ENCODE results near the gene PLCH1.

Gene PLCH1

DNA sequence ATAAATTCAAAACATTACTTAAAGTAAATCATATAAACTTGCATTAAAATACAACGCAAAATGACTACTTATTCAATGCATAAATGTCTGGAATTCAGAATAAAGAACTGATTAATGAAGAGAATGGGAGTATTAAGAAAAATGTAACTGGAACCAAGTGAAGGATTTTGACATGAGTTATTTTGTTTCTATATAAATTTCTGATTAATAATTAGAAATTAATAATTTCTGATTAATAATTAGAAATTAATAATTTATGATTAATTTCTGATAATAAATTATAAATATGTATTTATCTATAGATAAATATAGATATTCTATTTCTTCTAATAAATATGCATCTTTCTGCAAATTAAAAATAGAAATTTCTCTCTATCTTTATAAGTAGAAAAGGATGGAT, 291.4 kb downstream of the PLCH1 start:
- DNase-seq: no peak

- DNase-seq: no peak
These were observed 295.1 kb downstream of the PLCH1 start for GRCh38 chr3:155449613-155450267.

- DNase-seq: no peak
These were observed 296.3 kb downstream of the PLCH1 start for GRCh38 chr3:155448531-155448930.

DNA sequence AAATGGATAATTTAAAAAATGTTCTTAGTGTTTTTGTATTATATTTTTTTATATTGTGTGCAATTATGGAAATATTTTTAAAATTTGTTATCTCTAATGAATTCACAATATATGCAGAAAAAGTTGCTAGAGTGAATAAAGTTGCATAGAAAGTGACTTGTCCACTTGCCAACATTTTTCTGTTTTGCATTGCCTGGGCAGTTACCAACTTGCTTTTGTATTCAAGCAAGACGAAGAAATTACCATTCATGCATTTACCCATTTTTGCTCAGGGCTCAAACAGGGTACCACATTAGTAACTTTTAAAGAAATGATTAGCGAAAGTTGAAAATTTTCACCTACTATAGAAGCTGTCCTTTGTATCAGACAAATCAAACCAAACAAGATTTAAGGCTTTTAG, 298.5 kb downstream of the PLCH1 start:
- no peak for DNase-seq

GRCh38 chr3:155444771-155445170, 300.1 kb downstream of the PLCH1 start:
- no peak for DNase-seq

GRCh38 chr3:155443815-155444214, 301.1 kb downstream of the PLCH1 start:
- no peak for DNase-seq

- no peak for DNase-seq
These were observed 302.8 kb downstream of the PLCH1 start for GRCh38 chr3:155442072-155442471.

- DNase-seq: no peak
These were observed 303.4 kb downstream of the PLCH1 start for GRCh38 chr3:155441506-155441905.

- no peak for DNase-seq
These were observed 303.8 kb downstream of the PLCH1 start for GRCh38 chr3:155441026-155441425.

DNA sequence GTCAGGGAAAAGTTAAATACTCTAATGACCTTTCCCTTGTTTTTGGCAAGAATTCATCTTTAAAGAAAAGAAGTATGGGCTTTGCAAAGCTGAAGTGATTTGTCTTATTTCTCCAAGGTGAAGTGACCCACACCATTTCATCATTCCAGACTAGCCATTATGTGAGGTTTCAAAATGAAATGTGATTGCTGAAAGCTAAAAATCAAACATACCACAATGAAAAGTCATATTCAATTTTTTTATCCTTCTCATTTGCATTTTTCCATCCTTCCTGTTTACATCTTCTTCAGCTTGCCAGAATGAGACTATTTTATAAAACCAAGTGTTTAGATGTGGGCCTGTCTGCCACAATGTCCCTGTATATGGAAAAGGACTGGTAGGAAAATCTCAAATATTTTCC, 309.1 kb downstream of the PLCH1 start:
- DNase-seq: no peak

DNA sequence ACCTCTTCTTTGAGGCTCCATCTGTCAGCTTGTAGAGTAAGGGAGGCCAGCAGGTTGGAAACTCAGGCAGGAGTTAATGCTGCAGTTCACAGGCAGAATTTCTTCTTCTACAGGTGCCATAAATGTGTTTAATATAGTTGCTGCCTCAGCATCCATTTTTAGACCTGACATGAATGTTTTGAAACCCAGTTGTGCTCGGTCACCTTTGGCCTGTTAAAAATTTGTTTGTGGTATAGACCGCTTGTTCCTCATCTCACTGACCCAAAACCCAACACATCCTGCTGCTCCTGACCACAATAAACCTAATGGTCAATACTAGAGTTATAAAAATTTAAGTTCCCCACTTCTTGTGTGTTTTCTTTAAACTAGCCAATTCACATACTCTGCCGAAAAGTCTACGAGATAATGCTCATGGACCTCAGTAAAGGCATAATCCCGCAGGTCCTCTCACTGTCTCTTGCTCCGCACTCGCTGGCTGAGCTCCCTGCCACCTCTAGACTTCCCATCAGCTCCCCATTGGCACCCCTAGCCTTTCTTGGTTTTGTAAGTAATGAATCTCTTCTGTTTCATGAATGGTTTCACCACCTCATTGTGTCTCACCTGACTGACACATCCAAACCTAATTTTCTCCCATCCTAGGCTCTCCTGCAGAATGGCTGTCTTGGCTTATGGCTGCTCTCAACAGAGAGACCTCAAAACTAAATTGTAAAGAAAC, 312.9 kb downstream of the PLCH1 start:
- DNase-seq: no peak

DNA sequence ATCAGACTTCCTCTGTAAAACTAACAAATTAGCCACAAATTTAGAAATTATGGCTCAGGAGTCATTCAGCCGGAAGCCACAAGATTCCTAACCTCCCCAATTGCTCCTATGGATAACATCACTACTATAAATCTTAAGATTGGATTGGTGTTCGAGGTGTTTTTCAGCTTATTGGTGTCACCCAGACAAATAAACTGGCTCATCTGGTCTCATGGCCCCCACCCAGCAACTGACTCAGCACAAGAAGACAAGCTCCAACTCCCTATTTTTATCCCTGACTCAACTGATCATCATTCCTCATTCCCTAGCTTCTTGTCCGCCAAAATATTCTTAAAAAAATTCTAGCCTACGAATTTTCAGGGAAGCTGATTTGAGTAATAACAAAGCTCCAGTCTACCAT, 316.3 kb downstream of the PLCH1 start:
- DNase-seq: no peak

- no peak for DNase-seq
These were observed 318.2 kb downstream of the PLCH1 start for GRCh38 chr3:155426524-155427230.

- DNase-seq: no peak
These were observed 319.5 kb downstream of the PLCH1 start for GRCh38 chr3:155425396-155425795.

DNA sequence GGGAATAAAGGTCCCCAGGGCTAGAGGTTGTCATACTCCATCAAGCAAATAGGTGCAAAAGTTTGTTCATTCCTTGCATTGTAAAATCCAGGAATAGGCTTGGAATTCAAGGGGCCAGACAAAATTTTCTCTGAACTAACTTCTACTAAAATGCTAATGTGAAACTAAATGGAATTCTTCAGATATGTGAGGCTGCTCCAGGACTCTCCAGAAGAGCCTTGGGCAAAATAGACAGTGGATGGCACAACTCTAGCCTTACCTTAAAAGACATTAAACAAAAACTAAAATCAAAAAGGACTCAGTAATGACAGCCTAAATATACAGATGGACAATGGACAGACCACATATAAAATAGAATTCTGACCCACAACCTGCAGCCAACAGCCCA, 320.6 kb downstream of the PLCH1 start:
- DNase-seq: no peak

DNA sequence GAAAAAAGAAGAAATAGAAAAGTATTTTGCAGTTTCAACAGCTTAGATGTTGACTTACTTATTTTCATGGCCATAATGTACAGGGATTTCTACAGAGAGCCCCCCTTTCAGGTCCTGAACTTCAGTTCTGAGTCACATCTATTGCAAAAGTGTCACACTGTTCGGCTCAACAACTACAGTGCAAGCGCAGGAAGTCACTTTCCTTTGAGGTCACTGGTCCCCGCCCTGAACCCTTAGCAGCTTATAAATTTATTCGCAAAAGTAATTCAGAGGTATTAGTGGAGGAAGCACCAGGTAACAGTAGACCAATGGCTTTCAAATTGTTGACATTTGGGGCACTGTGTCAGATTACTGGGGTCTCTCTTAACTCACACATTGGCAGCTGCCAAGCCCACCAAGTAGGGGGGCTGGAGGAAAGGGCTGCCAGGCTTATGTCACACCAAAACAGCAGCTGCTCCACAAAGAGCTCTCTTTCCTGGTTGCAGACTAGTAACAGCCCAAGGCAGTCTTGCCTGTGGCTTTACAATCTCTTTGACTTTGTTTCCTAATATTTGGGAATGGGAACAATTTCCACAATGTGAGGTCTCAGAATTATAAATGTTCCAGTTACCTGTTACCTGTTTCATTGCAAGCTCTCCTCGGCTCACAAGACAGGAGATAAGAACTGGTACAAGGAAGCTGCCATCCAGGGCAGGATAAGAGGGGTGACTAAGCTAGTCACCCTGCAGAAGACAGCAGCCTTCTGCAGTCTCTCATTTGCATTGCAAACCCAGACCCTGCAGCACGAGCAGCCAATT, 321.1 kb downstream of the PLCH1 start:
- no peak for DNase-seq

DNA sequence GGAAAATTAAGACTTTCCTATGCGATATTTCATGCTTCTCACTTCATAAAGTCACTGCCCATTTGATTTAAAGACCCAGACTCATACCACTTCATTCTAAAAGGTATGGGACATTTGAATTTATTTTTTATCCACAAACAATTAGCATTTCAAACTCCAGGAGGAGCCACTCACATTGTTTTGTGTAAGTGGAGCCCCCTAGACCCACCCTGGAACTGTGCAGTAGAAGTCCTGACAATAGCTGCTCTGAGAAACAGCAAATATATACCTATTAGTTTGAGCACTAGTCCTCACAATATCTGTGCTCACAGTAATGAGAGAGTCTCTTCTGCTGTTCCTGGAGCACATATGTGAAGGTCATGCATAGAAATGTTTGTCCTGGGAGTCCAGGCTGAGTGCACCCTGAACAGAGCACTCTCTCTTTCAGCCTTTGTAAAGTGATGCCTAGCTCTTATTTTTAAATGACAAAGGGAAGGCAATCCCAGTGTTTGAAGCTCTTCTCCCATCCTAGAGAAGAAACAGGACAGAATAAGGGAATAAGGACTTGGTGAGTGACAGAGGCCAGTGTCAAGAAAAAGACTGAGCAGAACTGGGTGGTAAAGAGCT, 323.9 kb downstream of the PLCH1 start:
- no peak for DNase-seq

- no peak for DNase-seq
These were observed 324.5 kb downstream of the PLCH1 start for GRCh38 chr3:155420406-155420805.

DNA sequence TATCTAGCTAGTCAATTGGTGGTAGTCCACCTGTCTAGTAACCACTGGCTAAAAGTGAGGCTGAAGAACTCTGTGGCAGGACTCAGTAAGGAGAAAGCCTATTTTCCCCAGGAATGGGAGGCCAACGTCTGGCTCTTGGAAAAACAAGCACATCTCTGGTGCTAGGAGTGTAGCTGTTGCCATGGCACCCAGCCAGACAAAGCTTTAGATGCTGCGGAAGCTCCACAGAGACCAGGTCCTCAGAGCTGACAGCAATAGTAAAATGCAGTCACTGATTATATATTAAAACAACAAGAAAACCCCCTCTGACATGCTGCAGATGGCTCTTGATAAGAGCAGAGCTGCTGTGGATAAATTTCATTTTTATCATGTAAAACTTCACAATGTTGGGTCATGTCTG, 326.5 kb downstream of the PLCH1 start:
- DNase-seq: no peak

DNA sequence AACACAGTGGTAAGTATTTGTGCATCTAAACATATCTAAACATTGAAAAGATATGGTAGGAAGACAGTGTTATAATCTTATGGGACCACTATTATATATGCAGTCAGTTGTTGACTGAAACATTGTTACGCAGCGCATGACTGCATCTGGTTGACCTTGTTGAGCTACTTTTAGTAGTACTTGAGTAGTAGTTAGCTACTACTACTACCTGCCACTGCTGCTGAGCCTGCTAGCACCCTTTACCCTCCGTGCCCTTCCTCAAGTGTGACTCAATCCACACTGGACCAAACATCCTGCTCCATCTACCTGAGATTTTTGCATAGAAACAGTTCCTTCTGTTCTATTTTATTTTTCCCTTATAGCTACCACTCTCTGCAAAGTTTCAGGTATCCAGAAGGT, 327.8 kb downstream of the PLCH1 start:
- no peak for DNase-seq

- DNase-seq: no peak
These were observed 328.3 kb downstream of the PLCH1 start for GRCh38 chr3:155416500-155417118.

- DNase-seq: no peak
These were observed 332.0 kb downstream of the PLCH1 start for GRCh38 chr3:155412904-155413303.
